ENCODE results near the gene VTA1. TPM values are rescaled to one million over a fixed set of nuclear protein-coding genes. Genes with fewer than 3 reads are reported as not detected.
"Not testable (repeated sequence)": the region's sequence is repeated elsewhere in the genome, so short reads cannot be mapped to it uniquely, and the experiment has no call there.

Gene VTA1
- total and polyA plus RNA-seq, 2 of the 13 experiments (the other 11 are each of a cell fraction or from before 2014, with no cell fraction given): 70.7 to 89.1 TPM

GRCh38 chr6:142155895-142156757 lies 9.1 kb downstream of the VTA1 start (continued):
- TF ChIP-seq KIAA2018 (CRISPR knock-in tag; IDR thresholded peaks at IDR 0.05; ENCODE audit: borderline replicate concordance) (no peak), CTCF (CRISPR knock-in tag; IDR thresholded peaks at IDR 0.05) (peak; percentile 53), ZBTB43 (CRISPR knock-in tag; conservative IDR thresholded peaks at IDR 0.05) (no peak), HCFC1 (IDR thresholded peaks at IDR 0.05; ENCODE audit: low read depth, low read length) (no peak)

GRCh38 chr6:142156758-142157068 lies 9.7 kb downstream of the VTA1 start:
- DNase-seq (ENCODE audit: low spot score); BruUV-seq (replicated peaks); H3K4me2 ChIP-seq (ENCODE audit: low read depth, low read length); H3K27ac ChIP-seq (ENCODE audit: extremely low read length, insufficient read depth, low read length); H3K9ac ChIP-seq (ENCODE audit: insufficient read depth, low read depth, low read length); FAIRE-seq; H2AFZ ChIP-seq (ENCODE audit: low read length); ATAC-seq; in situ Hi-C loops (cut with HindIII; ENCODE audit: extremely low pct_ligation_motif_present, low pct_unique_long_range_greater_than_20kb); H4K20me1 ChIP-seq (ENCODE audit: insufficient read depth, low read length); H3K4me3 ChIP-seq (replicated peaks in 1 of 3; ENCODE audit: insufficient read depth in 1 of 3, low read depth in 2 of 3, low read length in 3 of 3); H3K4me1 ChIP-seq (ENCODE audit: insufficient read depth, low read length); H3K36me3 ChIP-seq (replicated peaks in 1 of 2; ENCODE audit: control insufficient read depth in 1 of 2, insufficient read depth in 2 of 2, low read length in 2 of 2); H3K27me3 ChIP-seq (ENCODE audit: control insufficient read depth in 1 of 2, insufficient read depth in 2 of 2, low read length in 2 of 2); H3K9me3 ChIP-seq (ENCODE audit: low read length): not testable (repeated sequence)
- 87% methylated on average over 4 of the region's 4 CpGs for WGBS (ENCODE audit: low lambda C conversion rate)
- POLR2A ChIA-PET: interaction anchor here (2.6 kb wide), 1 partner anchor 10 kb away, joined by 19 read pairs; the partner anchor contains the start of genes NMBR and VTA1
- peaks cover 90% of the 10 kb centered on the region for H3K79me2 ChIP-seq (ENCODE audit: insufficient read depth, low read length)
- intact Hi-C loops (cut with micrococcal nuclease; ENCODE audit: unreplicated experiment): loop anchor here (1.0 kb wide), 2 partner anchors 51 to 232 kb away; no protein-coding TSS in a partner anchor
- CTCF ChIA-PET (ENCODE audit: low intra/inter-chr PET ratio, low total read pairs): interaction anchor here (1.4 to 2.6 kb wide), 2 partner anchors 51 to 232 kb away, joined by 8 to 18 read pairs; no protein-coding TSS in a partner anchor

Measured in HepG2 (cell line).